Astrocyte of the hippocampus (primary cell): ENCODE data around the gene KLHL9.

Experiments
- DNase-seq: peaks from one replicate; pipeline ENCODE4 v3.0.0; 2011; ENCODE audit warnings: low read depth, low spot score

The KLHL9 gene

GRCh38 chr9:21317956-21318923, 17.0 kb downstream of the KLHL9 start:
- peak; percentile 66 for DNase-seq

DNA sequence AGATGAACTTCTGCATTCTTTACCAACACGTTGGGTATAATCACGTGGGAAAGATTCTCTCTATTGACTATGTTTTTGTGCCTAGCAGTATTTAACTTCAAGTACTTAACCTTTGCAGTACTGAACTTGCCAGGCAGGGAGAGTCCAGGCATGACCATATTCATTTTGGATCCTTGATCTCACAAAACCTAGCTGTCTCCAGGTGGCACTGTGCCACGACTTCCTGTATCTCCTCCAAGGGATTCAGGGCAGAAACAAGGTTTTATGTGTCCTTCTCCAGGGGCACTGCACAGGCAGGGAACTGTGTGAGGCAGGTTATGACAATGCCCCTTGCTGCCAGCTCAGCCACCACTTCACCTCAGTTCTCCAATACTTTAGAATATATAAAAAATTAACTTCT, 18.3 kb downstream of the KLHL9 start:
- DNase-seq, result no peak

GRCh38 chr9:21316032-21316842, 19.0 kb downstream of the KLHL9 start:
- DNase-seq, result no peak

GRCh38 chr9:21314152-21314551, 21.1 kb downstream of the KLHL9 start:
- DNase-seq, result no peak

DNA sequence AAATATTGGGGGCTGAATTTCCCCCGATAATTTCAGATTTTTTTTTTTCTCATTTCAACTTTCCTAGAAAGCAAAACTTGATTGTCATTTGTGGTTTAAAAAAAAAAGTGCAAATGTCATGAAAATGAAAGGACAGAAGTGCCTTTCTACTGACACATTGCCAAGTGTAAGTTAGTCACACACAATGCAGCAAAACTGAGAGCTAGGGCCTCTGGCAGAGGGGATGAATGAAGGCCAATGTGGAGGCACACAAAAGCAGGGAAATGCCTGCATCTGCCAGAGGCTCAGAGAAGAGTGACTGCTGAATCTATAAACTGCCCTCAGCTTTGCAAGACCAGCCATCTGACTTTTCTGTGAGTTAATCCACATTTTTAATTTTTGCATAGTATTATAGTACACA, 23.3 kb downstream of the KLHL9 start:
- DNase-seq, result peak; percentile 29

DNA sequence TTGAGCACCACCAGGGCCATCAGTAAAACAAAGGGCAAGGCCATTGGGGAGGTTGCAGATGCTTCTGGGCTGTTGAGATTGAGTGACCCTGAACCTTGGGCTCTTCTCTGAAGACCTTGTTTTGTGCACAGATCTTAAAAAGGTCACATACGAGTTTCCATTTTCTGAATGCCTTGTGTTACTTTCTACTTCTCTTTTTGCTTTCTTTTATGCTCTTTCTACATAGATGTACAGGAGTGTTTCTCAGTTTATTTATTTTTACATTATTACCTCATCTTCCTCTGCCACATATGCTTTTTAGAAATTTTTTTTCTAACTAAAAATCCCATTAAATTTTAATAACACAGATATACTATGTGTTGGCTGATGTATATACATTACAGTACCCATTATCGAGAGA, 30.0 kb downstream of the KLHL9 start, which contains the start of gene IFNA5:
TSS of gene IFNA5 (minus strand) at position 101 of the 400 bp plus-strand sequence. CDS start at position 44, 57 bp downstream.
- no peak for DNase-seq

GRCh38 chr9:21295992-21296391, 39.2 kb downstream of the KLHL9 start:
- no peak for DNase-seq

GRCh38 chr9:21294904-21295538, 40.2 kb downstream of the KLHL9 start:
- DNase-seq, result no peak

- peak; percentile 60 for DNase-seq
These were observed 40.8 kb downstream of the KLHL9 start for GRCh38 chr9:21294364-21294774.

GRCh38 chr9:21289848-21290247, 45.4 kb downstream of the KLHL9 start:
- no peak for DNase-seq

DNA sequence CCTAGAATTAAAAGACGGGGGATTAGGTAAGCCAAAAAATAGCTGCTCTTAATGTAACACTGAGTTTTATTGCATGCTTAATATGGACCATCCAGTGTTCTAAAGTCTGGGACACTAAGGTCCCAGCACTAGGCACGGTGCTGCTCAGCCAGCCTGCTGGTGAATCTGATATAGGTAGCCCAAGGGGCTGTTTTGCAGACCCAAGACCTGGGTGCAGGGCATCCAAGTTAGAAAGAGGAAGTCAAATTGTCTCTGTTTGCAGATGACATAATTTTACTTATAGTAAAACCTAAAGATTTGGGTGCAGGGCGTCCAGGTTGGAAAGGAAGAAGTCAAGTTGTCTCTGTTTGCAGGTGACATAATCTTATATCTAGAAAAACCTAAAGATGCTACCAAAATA, 47.9 kb downstream of the KLHL9 start:
- no peak for DNase-seq

DNA sequence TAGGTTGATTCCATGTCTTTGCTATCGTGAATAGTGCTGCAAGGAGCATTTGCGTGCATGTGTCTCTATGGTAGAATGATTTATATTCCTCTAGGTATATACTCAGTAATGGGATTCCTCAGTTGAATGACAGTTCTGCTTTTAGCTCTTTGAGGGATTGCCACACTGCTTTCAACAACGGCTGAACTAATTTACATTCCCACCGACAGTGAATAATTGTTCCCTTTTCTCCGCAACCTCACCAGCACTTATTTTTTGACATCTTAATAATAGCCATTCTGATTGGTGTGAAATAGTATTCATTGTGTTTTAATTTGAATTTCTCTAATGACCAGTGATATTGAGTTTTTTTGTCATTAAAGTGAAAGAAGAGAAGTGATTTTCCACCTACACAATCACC, 48.5 kb downstream of the KLHL9 start:
- no peak for DNase-seq

DNA sequence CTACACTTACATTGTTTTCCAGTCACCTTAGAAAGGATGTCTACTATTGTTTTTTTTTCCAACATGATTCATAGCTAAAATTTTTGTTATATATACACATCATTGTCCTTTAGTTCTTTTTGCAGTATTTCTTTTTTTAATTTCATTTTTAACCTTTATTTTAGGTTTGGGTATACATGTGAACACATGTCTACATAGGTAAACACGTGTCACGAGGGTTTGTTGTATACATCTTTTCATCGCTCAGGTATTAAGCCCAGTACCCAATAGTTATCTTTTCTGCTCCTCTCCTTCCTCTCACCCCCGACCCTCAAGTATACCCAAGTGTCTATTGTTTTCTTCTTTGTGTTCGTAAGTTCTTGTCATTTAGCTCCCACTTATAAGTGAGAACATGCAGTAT, 49.1 kb downstream of the KLHL9 start:
- no peak for DNase-seq

DNA sequence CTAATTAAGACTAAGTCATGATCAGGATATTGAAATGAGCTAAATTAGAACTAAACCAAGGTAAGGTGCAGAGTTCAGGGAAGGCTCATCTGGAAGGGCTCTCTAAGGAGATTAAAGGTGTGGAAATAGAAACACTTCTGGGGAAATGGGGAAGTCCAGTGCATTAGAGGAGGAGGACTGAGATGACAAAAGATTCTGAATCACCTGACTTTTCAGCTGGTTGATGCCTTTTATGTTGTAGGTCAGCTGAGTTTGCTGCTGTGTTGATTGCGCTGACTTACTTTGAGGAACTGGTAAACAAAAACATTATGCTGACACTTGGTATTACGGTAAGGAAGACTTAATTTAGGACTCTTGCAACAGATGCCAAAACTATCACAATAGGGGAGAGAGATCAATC, 53.9 kb downstream of the KLHL9 start:
- DNase-seq, result no peak
